Measurements from ENCODE around the gene SYNRG.

DNA sequence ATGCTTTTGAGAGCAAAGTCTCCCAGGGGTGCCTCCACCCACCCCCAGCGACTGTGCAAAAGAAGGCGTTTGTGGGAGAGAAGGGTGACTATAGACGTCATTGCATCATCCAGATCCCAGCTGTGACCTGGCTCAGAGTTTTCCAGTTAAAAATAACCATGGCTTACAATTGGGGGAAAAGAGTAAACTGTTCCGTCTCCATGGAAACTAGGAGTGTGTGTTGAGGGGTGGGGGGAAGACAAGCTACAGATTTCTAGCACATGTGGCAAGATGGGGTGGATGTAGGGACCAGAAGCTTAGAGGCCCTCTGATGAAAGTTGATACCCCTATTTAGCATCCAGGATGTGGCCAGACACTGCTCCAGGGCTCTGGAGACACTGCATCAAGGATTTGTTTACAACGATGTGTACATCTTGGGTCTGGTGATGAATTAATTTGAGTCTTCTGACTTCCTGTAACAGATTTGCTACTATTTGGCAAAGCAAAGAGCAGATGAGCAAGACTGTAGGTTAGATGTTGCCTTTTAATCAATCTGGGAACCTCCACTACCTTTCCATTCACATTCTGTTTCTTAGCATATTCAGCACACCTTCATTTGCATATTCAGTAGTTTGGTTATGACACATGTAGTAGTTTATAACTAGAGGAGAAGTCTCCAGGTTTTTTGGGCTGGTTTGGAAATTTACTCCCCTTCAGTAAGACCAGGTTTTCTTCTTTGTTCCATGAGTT, 125.7 kb downstream of the SYNRG start:
- TF ChIP-seq CTCF (IDR thresholded peaks at IDR 0.05) (no peak), EP300 (IDR thresholded peaks at IDR 0.05) (no peak), POLR2A (IDR thresholded peaks at IDR 0.05) (no peak), POLR2AphosphoS5 (IDR thresholded peaks at IDR 0.05) (no peak)

Measured in stomach (tissue), 4 donors.